Rectal smooth muscle tissue (tissue), 1 donor: ENCODE data around the gene SCG3.
A peak's percentile ranks its signal among the peaks of the same experiment; 100 is the strongest.

ENCODE experiments used
- H3K27ac ChIP-seq: one replicate; pipeline ENCODE4 v1.7.0; 2013; ENCODE audit warnings: low read depth, low read length, inconsistent platforms
- H3K27me3 ChIP-seq: one replicate; pipeline ENCODE4 v1.7.0; 2013; ENCODE audit warnings: low read length; ENCODE audit not compliant: control insufficient read depth, insufficient read depth
- H3K36me3 ChIP-seq: one replicate; pipeline ENCODE4 v1.7.0; 2013; ENCODE audit warnings: low read length; ENCODE audit not compliant: control insufficient read depth, insufficient read depth
- H3K4me1 ChIP-seq: one replicate; pipeline ENCODE4 v1.7.0; 2013; ENCODE audit warnings: low read length; ENCODE audit not compliant: control insufficient read depth, insufficient read depth
- H3K4me3 ChIP-seq: one replicate; pipeline ENCODE4 v1.7.0; 2013; ENCODE audit warnings: low read length
- H3K9ac ChIP-seq: one replicate; pipeline ENCODE4 v1.7.0; 2013; ENCODE audit warnings: low read length

SCG3 gene

DNA sequence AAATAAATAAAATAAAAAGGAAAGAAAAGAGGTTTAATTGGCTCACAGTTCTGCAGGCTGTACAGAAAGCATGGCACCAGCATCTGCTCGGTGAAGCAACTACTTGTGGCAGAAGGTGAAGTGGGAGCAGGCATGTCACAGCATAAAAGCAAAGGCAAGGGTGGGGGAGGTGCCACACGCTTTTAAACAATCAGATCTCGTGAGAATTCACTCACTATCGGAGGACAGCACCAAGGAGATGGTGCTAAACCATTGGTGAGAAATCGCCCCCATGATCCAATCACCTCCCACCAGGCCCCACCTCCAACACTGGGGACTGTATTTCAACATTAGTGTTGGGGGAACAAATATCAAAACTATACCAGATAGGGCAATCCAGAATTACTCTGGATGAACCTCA is 15.3 kb downstream of the SCG3 start:
- no peak overlapping the region for H3K9ac ChIP-seq
- no peak overlapping the region for H3K27ac ChIP-seq
- no peaks in the 10 kb centered on the region for H3K36me3 ChIP-seq
- no peaks in the 10 kb centered on the region for H3K4me1 ChIP-seq
- H3K27me3 ChIP-seq, result peaks cover 2% of the 10 kb centered on the region
- no peak overlapping the region for H3K4me3 ChIP-seq

DNA sequence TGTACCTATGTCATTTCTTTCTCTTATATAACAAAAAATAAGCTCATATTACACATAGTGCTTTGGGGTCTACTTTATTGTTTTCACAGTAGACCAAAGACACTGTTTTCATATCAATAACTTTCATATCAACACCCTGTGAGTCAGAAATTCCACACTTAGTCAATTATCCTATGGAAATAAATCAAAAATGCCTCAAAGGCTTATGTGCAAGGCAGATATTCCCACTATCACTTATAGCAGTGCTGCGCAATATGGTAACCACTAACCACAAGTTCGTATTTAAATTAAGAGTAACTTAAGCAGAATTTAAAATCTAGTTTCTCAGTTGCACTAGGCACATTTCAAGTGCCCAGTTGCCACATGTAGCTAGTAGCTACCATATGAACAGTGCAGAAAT is 15.9 kb downstream of the SCG3 start:
- H3K36me3 ChIP-seq, result no peaks in the 10 kb centered on the region
- H3K4me3 ChIP-seq, result no peak overlapping the region
- peaks cover 2% of the 10 kb centered on the region for H3K27me3 ChIP-seq
- no peak overlapping the region for H3K9ac ChIP-seq
- no peak overlapping the region for H3K27ac ChIP-seq
- no peaks in the 10 kb centered on the region for H3K4me1 ChIP-seq

GRCh38 chr15:51699373-51699772 is 18.1 kb downstream of the SCG3 start:
- no peak overlapping the region for H3K4me3 ChIP-seq
- H3K36me3 ChIP-seq, result no peaks in the 10 kb centered on the region
- no peaks in the 10 kb centered on the region for H3K4me1 ChIP-seq
- no peak overlapping the region for H3K27ac ChIP-seq
- H3K27me3 ChIP-seq, result peaks cover 2% of the 10 kb centered on the region
- H3K9ac ChIP-seq, result no peak overlapping the region

DNA sequence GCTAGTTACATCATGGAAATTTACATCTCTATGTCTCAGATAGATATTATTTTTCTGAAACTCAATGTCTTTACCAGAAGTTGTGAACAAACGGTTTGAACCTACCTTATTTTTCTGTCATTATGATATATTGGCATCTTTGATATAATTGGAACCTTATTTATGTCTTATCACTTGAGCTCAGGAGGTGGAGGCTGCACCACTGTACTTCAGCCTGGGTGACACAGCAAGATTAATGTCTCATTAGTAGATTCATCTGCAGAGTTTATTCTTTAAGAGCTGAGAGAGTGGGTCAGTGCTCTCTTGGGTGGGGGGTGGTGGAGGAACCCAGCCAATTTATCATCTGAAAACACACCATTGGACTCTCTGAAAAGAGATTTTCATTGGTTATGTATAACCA is 21.4 kb downstream of the SCG3 start:
- Histone ChIP-seq H3K4me3 (no peak overlapping the region), H3K27ac (no peak overlapping the region), H3K27me3 (peaks cover 2% of the 10 kb centered on the region), H3K9ac (no peak overlapping the region), H3K4me1 (peaks cover 4% of the 10 kb centered on the region), H3K36me3 (no peaks in the 10 kb centered on the region)

- peak overlapping the region; percentile 19 for H3K4me3 ChIP-seq
- no peak overlapping the region for H3K9ac ChIP-seq
- H3K27me3 ChIP-seq, result no peaks in the 10 kb centered on the region
- H3K4me1 ChIP-seq, result peaks cover 4% of the 10 kb centered on the region
- no peaks in the 10 kb centered on the region for H3K36me3 ChIP-seq
- H3K27ac ChIP-seq, result peak overlapping the region; percentile 50
These were observed 25.0 kb downstream of the SCG3 start for GRCh38 chr15:51706291-51706690.

DNA sequence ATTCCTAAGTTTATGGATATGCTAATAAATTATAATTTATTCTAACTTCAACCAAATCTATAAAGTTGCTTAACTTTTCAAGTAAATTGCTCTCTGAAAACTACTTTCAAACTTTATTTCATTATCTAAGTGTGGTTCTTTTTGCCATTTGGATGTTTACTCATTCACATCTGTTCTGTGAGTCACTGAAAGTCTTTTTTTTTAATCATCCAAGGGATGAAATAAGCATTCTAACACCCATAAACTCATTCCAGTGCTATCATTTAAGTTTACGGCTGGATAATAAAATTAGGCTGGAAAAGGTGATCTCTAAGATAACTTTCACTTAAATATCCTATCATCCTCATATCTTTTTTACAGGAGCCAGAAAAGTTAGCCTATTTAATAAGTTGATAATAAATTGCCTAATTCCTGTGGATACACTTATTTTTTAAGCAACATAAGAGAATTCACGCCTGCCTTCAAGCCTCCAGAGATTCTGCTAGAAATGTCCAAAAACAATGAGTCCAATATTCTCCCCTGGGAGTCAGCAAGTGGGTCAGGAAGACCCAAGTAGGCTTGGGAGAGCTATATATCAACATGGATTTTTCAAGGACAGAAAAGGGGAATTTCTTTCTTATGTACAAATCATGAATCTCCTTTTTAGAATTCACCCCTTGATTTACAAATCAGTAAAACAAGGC is 25.8 kb downstream of the SCG3 start:
- H3K27ac ChIP-seq, result peak overlapping the region; percentile 75
- no peak overlapping the region for H3K4me3 ChIP-seq
- H3K27me3 ChIP-seq, result no peaks in the 10 kb centered on the region
- peaks cover 4% of the 10 kb centered on the region for H3K4me1 ChIP-seq
- H3K36me3 ChIP-seq, result no peaks in the 10 kb centered on the region
- H3K9ac ChIP-seq, result no peak overlapping the region

- no peak overlapping the region for H3K4me3 ChIP-seq
- H3K27ac ChIP-seq, result peak overlapping the region; percentile 51
- no peaks in the 10 kb centered on the region for H3K36me3 ChIP-seq
- peaks cover 4% of the 10 kb centered on the region for H3K4me1 ChIP-seq
- no peak overlapping the region for H3K9ac ChIP-seq
- H3K27me3 ChIP-seq, result no peaks in the 10 kb centered on the region
These were observed 26.7 kb downstream of the SCG3 start for GRCh38 chr15:51708013-51708412.

DNA sequence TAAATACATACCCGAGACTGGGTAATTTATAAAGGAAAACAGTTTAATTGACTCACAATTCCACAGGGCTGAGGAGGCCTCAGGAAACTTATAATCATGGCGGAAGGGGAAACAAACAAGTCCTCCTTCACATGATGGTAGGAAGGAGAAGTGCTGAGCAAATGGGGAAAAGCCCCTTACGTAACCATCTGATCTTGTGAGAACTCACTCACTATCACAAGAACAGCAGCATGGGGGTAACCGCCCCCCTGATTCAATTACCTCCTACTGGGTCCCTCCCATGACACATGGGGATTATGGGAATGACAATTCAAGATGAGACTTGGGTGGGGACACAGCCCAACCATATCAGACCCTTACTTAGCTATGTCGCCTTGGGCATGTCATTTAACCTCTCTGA is 27.7 kb downstream of the SCG3 start:
- Histone ChIP-seq H3K27ac (peak overlapping the region; percentile 51), H3K4me3 (no peak overlapping the region), H3K9ac (no peak overlapping the region), H3K4me1 (peaks cover 4% of the 10 kb centered on the region), H3K36me3 (no peaks in the 10 kb centered on the region), H3K27me3 (no peaks in the 10 kb centered on the region)

GRCh38 chr15:51714162-51714561 is 32.9 kb downstream of the SCG3 start:
- no peak overlapping the region for H3K27ac ChIP-seq
- H3K27me3 ChIP-seq, result no peaks in the 10 kb centered on the region
- H3K4me1 ChIP-seq, result no peaks in the 10 kb centered on the region
- H3K4me3 ChIP-seq, result no peak overlapping the region
- H3K36me3 ChIP-seq, result no peaks in the 10 kb centered on the region
- no peak overlapping the region for H3K9ac ChIP-seq

DNA sequence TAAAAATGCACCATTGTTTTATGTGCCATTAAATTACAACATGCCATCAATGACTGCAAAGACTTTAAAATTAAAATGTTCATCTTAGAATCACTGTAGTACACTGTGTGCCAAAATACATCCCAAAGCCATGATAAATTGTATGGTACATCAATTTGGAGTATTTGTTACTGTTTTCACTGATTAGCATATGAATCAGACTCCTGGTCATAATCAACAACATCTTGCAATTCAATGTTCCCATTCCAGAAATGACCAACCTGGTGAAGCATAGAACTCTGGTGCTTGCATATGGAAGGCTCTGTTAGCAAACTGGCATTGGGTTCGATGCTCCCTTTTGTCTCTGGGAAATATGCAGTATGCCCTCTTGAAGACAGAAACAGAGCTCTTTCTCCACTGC is 33.6 kb downstream of the SCG3 start:
- H3K27ac ChIP-seq, result no peak overlapping the region

DNA sequence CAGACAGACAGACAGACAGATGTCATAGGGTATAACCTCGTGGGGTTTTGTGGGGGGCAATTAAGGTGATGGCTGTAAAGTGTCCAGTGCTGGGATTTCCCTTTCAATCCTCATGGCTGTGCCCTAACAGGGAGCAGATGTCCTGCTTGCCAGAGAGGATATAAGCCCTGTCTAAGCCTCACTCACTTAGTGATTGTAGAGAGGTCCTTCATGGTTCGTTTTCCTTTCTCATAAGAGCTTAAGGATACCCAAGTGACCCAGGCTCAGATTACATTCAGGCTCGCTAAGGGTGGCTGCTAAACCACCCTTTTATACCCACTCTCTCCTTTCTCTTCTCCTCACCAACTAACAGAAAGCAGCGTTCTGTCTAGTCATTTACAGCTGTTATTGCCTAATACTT is 36.9 kb downstream of the SCG3 start:
- H3K4me3 ChIP-seq, result no peak overlapping the region
- H3K4me1 ChIP-seq, result no peaks in the 10 kb centered on the region
- H3K36me3 ChIP-seq, result no peaks in the 10 kb centered on the region
- H3K9ac ChIP-seq, result no peak overlapping the region
- no peaks in the 10 kb centered on the region for H3K27me3 ChIP-seq
- no peak overlapping the region for H3K27ac ChIP-seq

More for the DNA sequence above, 33.6 kb downstream of the SCG3 start:
- H3K4me1 ChIP-seq, result no peaks in the 10 kb centered on the region
- H3K4me3 ChIP-seq, result no peak overlapping the region
- H3K36me3 ChIP-seq, result no peaks in the 10 kb centered on the region
- no peak overlapping the region for H3K9ac ChIP-seq
- H3K27me3 ChIP-seq, result no peaks in the 10 kb centered on the region

DNA sequence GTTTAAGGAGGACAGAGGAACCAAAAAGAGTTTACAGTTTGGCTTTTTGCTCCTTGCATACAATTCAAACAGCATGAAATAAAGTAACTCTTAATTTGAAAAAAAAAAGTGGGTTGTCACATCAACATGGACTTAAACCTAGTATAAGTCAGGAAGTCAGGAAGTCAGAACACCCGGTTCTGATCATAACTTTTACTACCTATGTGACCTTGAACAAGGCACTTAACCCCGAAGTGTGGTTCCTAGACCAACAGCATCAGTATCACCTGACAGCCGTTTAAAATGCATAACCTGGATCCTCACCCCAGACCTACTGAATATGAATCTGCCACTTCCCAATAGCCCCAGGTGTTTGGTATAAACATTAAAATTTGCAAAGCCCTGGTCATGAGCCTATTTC is 37.4 kb downstream of the SCG3 start:
- Histone ChIP-seq H3K4me3 (no peak overlapping the region), H3K36me3 (no peaks in the 10 kb centered on the region), H3K9ac (no peak overlapping the region), H3K27me3 (no peaks in the 10 kb centered on the region), H3K27ac (no peak overlapping the region), H3K4me1 (no peaks in the 10 kb centered on the region)

DNA sequence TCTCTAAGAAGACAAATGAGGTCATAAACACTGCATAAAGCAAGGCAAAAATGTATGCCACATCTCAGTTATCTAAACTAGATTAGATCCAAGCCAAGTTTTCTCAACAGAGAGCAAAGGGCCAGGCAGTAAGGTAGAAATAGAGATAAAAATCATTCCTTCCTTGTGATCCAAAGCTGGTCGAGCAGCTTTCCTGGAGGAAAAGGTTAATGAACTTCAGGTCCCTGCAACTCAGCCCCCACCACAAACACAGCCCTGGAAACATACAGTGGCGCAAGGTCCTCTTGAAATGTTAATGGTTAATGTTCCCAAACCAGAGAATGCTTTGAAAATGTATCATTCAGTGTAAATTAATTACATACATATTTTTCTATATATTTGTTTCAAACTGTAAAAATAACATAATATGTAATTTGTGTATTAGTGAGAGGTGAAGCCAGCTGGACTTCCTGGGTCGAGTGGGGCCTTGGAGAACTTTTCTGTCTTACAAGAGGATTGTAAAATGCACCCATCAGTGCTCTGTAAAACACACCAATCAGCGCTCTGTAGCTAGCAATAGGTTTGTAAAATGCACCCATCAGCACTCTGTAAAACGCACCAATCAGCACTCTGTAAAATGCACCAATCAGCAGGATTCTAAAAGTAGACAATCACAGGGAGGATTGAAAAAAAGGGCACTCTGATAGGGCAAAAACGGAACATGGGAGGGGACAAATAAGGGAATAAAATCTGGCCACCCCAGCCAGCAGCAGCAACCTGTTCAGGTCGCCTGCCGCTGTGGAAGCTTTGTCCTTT is 39.1 kb downstream of the SCG3 start:
- Histone ChIP-seq H3K4me1 (peaks cover 8% of the 10 kb centered on the region), H3K27ac (no peak overlapping the region), H3K36me3 (no peaks in the 10 kb centered on the region), H3K27me3 (no peaks in the 10 kb centered on the region), H3K9ac (no peak overlapping the region), H3K4me3 (no peak overlapping the region)
